ENCODE results near the gene RBFOX2.
"Not testable (repeated sequence)": the region's sequence is repeated elsewhere in the genome, so short reads cannot be mapped to it uniquely, and the experiment has no call there.

RBFOX2 gene

GRCh38 chr22:36039125-36039524, 10.5 kb upstream of the RBFOX2 start:
- DNase-seq = no peak

DNA sequence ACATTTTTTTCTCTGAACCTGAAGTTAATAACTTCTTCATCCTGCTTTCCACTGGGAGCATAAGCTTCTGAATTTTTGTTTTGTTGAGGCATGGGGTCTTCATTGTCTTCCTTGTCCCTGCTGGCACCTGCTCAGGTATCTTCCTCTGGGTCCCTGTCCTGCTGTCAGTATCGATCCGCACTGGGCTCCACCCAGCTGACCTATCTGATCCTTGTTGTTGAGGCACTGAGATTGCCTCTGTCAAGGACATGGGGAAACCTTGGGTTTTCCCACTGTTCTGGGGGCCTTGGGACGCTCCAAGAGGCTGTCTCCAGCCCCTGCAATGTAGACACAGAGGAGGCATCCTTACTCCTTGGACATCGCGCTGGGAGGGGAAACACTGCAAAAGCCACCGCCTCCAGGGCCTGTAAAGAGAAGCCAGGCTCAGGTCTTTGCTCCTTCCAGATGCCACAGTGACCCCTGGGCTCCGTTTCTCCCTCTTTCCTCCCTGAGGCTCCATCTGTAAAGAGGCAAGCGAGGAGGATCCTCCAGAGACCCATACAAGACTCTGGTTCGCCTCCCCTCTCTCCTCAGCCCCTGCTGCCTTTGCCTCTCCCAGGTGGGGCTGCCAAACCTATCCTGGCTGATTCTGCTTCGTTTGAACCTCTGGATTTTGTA, 8.6 kb upstream of the RBFOX2 start:
- no peak for DNase-seq

DNA sequence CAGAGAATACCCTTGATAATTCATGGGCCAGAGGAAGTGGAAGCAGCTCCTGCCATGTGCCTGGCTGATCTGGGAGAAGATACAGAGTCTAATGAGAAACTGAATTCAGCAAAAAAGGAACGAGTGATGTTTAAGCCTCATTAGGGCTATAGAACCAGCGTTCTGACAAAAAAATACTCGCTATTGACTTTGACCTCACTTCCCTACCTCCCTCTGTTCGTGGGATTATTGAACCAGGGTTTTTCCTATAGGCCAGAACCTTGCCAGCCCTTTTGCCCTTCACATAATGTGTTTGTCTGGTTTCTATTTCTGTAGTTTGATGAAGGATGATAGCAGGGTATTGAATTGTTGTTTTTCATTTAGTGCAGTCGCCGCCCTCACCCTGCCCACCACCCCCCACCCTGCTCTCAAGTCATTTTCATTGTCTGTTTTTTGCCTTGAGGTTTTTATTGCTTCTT, 7.6 kb upstream of the RBFOX2 start:
- peak; percentile 77 for DNase-seq

DNA sequence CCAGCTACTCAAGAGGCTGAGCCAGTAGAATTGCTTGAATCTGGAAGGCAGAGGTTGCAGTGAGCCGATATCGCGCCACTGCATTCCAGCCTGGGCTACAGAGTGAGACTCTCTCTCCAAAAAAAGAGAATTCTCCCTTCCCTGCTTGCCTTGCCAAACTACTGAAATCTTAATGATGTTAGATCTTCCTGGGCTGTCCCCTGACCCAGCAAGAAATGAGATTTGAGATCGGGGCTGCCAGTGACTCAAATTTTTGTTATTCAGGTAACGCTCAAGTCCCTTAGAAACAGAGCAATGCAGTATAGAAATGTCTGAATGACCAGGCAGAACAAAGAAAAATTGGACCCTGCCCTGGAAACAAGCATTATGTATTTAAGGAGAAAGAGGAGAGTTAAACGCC, 4.0 kb upstream of the RBFOX2 start:
- no peak for DNase-seq

DNA sequence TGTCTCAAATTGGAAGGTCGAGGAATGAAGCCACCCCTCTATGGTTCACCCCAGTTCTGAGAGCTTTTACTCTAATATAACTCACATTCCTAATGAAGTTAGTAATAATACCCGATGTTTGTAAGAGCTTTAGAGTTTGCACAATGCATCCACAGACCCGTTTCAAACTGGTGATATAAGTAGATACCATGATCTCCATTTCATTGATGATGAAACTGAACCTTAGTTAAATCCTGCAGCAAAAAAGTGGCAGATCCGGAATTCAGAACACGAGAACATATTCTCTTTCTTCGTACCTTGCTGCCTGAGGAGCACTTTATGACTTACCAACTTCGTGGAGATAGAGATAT, 757 bp upstream of the RBFOX2 start:
- no peak for DNase-seq

- peak; percentile 33 for DNase-seq
These were observed 534 bp downstream of the RBFOX2 start for GRCh38 chr22:36027935-36028645.

GRCh38 chr22:36027579-36027934, 1.1 kb downstream of the RBFOX2 start:
- peak; percentile 45 for DNase-seq

DNA sequence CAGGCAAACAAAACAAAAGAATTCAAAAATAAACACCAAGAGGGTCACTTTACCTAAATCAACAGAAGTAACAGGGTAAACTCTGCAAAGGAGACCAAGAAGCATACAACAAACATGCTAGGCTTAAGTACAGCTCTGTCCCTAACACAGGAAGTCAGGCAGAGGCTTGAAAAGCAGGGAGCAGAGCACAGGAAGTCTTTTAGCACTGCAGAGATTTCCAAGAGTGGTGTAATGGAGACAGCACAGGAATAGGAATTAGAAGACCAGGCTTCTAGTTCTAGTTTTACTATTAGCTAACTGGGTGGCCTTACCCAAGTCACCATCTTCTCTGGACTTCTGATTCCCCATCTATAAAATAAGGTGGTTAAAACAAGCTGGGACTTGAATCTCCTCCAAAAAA, 1.9 kb downstream of the RBFOX2 start:
- DNase-seq = no peak

DNA sequence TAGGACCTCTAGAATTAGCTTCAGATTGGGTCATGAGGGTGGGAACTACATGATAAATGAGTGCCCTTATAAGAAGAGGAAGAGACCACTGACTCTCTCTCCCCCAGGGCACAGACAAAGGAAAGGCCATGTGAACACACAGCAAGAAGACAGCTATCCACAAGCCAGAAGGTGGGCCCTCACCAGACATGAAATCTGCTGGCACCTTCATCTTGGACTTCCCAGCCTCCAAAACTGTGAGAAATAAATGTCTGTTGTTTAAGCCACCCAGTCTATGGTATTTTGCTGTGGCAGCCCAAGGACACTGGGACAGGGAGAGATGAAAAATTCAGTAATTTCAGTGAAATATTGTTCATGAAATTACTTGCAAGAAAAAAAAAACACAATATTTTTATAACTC, 5.9 kb downstream of the RBFOX2 start:
- no peak for DNase-seq

GRCh38 chr22:36022162-36022561, 6.5 kb downstream of the RBFOX2 start:
- no peak for DNase-seq

- DNase-seq = no peak
These were observed 6.9 kb downstream of the RBFOX2 start for GRCh38 chr22:36021606-36022153.

DNA sequence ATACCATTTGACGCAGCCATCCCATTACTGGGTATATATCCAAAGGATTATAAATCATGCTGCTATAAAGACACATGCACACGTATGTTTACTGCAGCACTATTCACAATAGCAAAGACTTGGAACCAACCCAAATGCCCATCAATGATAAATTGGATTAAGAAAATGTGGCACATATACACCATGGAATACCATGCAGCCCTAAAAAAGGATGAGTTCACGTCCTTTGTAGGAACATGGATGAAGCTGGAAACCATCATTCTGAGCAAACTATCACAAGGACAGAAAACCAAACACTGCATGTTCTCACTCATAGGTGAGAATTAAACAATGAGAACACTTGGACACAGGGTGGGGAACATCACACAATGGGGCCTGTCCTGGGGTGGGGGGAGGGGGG, 7.8 kb downstream of the RBFOX2 start:
- not testable (repeated sequence) for DNase-seq

DNA sequence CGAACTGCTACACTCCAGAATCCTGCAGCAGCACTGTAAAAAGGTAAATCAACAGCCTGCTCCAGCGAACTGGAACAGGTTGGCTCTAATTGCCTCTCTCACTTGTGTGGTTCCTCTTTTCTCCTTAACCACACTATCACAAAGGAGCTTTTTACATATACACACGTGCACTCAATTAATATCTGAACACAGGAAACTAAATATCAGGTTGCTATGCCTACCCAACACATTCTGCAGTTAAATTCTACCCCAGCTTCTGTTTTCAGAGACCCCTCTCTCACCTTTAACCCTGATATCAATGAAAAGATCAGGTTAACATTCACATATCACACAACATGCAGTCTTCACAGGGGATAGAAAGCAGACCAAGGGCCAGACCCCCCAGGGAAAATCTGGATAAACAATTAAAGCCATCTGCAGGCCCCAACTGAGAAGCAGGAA, 11.0 kb downstream of the RBFOX2 start:
- peak; percentile 89 for DNase-seq

GRCh38 chr22:36016684-36017083, 11.9 kb downstream of the RBFOX2 start:
- DNase-seq = no peak

GRCh38 chr22:36015811-36016529, 12.7 kb downstream of the RBFOX2 start:
- DNase-seq = no peak

DNA sequence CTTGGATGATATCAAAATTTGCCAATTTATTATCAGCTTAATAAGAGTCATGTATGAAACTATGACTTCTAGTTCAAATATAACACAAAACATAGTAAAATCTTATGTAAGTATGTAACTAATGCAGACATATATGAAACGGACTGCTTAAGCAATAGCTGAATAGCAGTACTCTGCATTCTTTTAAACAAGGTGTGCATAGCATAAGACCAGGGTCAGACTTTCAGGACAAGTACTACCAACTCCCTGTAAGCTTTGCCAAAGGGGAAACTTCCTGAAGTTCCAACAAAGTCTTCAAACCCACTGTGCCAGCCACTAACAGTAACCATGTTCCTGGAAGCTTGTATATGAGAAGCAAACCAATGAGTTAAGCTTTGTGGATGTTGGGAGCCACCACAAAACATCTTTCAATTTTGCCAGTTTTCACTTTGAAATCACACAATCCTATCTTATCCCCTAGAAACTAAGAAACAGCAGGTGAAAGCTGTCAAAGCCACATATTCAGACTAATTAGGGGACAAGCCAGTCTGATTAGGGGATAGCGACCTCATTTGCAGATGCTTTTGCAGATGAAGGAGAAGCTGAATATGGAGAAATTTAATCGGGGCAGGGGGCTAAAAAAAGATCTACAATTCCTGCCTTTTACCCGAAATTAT, 13.3 kb downstream of the RBFOX2 start:
- no peak for DNase-seq

GRCh38 chr22:36014546-36015074, 14.0 kb downstream of the RBFOX2 start:
- no peak for DNase-seq

- DNase-seq = no peak
These were observed 16.3 kb downstream of the RBFOX2 start for GRCh38 chr22:36012332-36012731.

GRCh38 chr22:36010882-36011281, 17.7 kb downstream of the RBFOX2 start:
- no peak for DNase-seq

DNA sequence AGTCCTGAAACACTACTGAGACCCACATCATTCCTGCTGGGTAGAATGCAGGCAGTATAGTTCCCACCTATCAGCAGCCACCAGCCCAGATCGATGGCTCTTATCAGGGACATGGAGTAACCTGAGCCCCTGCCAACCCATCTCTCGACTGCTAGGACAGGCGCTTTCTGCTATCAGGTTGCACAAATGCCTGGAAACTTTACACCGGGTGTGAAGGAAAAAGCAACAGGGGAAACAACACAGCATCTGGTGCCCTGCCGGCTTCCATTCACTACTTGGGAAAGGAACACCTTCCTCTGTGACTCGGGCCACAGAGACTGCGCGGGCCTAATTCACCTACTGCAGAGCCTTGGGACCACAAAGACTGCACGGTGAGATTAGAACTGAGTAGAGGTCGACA, 18.5 kb downstream of the RBFOX2 start:
- DNase-seq = peak; percentile 86

GRCh38 chr22:36009085-36009484, 19.5 kb downstream of the RBFOX2 start:
- DNase-seq = no peak

GRCh38 chr22:36008565-36008964, 20.1 kb downstream of the RBFOX2 start:
- no peak for DNase-seq

DNA sequence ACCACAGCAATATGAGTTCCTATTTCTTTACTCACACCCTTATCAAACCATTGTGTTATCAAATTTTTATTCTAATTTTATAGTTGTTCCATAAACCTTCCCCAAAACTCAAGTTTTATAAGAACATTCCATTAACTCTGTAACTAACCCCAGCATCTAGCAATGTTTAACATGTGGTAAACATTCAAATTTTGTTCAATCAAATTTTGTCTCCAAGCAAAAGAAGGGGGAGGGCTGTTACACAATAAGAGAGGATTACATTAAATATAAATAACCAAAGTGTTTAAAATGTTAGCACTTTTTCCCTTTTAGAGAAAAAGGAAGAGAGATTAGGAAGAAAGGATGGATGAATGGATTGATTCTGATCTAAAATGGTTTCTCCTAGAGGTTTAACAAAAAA, 20.5 kb downstream of the RBFOX2 start:
- DNase-seq = no peak

Measured in NCI-H1092 treated with DMSO at 0.1 percent for 48 hours (cell line).